SKM-1 (cell line): ENCODE data around the gene VSTM4.

ENCODE experiments used
- DNase-seq: peaks from one replicate; lab custom pipeline; 2025; ENCODE audit not compliant: unreplicated experiment; lab: John Stamatoyannopoulos, UW

Gene VSTM4

DNA sequence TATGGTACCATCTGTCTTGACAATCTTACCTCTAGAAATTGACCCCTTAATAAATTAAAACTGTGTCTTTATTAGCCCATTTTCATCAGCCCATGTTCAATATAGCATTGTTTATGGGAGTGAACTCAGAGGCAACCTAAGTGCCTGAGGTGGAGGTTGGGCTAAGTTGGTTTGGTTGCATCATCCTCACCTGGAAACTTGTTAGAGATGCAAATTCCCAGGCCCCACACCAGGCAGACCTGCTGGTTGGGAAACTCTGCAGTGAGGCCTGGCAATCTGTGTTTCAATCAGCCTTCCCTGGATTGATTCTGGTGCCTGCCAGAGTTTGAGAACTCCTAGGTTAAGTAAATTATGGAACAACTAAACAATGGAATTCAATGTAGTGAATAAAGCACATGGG, 27.9 kb upstream of the VSTM4 start:
- no peak for DNase-seq

DNA sequence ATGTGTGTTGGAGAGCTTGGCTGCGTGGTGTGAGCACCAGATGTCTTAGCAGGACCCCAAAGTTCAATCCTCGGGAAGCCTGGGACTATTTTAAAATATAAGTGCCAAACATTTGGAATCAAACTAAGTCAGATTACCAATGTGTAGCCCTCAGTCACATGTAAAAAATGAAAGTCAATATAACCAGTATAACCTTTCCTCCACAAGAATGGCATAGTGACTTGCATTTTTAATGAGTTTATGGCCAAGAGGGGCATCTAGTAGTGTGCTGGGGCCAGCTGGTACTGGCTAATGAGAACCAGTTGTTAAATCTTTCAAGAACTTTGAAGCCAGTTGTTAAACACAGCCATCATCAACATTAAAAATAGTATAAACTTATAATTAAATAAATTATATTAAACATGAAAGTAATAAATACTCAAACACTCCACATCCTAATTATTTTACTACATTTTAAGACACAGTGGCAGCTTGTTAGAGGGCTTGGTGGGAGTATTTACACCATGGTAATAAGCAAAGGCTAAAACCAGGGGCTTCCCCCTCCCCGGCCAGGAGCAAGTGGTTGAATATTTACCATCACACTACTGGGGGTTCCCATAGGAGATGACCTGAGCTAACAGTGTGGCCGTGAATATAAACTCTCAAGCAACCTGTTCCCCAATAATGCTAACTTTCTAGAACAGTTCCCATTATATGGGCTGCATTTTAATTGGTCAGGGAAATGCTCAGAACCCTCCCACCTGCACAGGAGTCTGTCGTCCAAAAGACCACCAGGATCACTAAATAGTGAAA, 26.4 kb upstream of the VSTM4 start:
- DNase-seq: no peak

DNA sequence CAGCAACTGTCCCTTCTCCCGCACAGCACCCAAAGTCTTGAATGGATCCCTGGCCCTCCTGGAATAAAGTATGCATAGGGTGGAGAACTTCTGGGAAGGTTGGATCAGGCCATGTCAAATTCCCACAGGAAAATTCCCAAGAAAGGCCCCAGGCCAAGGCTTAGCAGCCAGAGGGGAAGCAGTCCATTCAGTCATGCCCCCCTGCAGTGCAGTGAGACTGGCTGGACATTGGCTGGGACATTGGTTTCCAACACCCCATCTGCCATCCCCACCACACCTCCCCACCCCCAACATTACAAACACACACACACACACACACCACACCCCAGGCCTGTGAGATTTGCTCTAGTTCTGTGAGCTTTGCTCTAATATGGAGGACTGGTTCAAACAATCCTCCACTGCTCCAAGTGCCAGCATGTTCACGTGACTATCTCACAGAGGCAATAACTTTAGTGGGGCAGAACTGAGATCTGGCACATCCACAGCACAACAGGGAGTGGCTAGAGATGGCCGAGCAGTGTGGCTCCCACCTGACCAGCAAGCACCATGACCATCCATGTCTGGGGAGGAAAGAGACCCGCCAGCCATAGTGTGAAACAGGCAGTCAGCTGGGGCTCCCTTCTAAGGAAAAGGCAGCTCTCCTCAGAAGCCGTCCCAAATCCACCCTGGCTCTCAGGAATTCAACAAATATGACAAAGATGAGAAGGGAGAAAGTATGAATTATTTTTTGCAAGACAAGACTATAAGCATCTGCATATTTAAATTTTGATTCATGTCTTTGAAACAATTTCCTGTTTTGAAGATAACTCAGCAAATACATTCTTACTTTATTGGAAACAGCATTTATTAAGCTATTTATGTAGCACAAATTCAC, 25.2 kb upstream of the VSTM4 start:
- DNase-seq: no peak

DNA sequence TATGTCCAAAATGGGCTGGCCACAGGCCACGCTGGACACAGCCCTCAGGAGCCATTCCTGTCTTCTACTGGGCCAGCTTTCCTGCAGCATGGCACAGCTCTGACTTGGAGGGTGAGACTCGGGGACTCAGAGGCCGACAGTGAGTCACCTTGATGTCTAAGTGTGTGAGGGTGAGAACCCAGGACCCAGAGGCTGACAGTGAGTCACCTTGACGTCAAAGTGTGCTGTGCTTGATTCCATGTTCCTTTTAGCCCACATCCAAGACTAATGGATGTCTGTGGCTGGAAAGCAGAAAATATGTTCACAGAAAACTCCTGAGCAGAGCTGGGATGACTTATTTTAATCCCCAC, 24.5 kb upstream of the VSTM4 start:
- DNase-seq: no peak

DNA sequence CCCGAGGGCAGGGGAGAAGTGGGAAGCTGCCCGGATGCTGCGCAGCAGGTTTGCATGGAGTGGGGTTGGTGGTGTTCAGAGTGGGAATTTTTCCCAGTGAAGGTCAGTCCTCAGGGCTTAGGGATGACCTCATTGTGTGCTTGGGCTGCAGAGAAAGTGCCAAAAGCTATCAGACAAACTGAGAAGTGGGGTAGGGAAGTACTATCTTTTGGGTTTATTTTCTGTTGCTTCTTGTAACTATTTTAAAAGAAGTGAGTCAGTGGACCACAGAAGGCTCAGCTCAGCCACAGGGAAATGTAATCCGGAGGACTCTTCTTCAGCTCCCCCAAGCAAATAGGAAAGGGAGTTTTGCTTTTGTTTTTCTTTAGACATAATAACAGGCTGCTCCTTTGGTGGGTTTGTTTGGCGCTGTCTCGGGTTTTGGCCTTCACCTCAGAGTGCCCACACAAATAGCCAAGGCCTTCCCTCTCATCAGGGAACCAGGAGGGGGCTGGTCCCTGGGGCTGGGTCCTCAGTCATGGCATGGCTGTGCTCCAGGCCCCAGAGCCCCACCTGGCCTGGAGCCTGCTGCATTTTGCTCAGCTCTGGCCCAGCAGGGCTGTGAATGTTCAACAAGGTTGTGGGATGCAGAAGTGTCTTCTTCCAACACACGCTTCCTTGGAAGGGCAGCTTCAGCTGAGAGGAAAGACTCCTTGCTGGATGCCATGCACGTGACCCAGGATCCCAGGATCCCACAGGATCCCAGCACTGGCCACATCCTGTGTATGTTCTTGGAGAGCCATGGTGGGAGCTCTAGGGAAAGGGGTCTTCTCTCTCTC, 23.9 kb upstream of the VSTM4 start:
- DNase-seq: peak; percentile 9

DNA sequence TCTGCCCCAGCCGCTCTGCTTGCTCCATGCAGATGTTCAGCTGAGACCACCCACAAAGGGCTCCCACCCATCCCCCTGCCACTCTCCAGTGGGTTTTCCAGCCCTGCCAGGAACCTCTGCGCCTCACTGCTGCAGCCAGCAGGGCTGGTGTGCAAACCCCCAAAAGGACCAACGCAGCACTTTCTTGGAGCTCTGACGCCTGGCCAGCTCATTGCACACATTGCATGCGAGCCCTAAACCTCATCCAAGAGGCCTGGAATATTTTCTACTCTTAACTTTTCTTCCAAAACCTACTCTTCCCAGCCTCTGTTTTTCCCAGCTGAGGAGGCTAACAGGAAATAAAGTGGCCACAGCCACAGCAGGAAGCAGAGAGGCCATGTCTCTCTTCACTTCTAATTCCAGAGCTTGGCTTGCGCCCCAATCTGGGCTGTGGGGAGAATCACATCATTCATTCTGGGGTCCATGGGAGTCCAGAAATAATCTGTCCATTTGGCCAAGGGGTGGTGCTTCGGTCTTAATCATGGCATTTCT, 23.1 kb upstream of the VSTM4 start:
- no peak for DNase-seq

DNA sequence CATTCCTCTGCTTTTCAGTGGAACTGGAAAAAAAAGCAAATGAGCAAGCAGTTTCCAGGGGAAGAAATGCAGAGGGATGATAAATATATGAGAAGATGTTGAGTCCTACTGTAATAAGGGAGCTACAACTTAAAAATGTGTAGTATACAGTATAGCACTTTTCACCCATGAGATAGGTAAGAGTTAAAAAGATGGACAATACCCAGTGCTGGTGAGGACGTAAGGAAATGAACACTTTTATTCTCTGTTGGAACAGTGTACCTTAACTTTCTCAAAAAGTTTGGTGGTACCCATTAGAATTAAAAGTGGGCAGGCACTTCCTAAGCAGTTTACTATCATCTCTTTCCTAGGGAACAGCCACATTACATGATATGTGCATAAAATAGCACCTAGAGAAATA, 21.2 kb upstream of the VSTM4 start:
- DNase-seq: no peak

DNA sequence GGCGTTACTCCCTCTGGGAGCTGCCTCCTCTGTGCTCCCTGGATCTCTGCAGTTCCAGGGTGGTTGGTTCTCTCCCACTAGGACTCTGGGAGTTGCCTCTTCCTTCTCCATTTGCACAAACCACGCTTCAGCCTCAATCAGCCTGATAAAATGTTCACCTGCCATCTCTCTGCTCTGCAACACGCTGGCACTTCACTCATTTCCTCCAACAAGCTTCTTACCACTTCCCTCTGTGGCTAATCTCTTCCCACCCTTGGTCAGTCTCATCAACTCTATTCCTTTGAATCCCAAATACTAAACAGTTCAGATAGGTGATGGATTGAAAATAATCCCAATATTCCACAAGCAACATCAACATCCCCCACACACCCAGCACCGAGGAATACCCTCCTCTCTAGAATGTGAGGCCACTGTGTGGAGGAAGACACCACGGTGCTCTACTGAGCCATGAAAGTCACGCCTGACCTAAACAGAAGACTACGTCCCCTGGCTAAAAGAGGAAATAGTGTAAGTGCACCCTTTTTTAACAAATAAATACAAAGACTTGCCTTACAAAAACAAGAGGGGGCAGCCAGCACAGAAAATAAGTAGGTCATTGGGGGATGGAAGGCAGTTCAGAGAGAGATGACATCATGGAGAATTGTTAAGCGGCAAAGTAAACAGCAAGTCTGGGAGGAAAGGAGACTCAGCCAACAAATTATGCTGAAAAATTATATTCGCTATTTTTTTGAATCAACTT, 20.4 kb upstream of the VSTM4 start:
- no peak for DNase-seq

DNA sequence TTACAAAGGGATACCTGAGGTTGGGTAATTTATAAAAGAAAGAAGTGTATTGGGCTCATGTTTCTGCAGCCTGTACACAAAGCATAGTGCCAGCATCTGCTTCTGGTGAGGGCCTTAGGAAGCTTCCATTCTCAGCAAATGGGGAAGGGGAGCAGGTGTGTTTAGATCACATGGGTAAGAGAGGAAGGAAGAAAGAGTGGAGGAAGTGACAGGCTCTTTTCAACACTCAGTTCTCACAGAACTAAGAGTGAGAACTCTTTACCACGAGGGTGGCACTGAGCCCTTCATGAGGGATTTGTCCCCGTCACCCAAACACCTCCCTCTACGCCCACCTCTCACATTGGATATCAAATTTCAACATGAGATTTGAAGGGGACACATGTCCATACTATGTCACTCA, 19.0 kb upstream of the VSTM4 start:
- no peak for DNase-seq

DNA sequence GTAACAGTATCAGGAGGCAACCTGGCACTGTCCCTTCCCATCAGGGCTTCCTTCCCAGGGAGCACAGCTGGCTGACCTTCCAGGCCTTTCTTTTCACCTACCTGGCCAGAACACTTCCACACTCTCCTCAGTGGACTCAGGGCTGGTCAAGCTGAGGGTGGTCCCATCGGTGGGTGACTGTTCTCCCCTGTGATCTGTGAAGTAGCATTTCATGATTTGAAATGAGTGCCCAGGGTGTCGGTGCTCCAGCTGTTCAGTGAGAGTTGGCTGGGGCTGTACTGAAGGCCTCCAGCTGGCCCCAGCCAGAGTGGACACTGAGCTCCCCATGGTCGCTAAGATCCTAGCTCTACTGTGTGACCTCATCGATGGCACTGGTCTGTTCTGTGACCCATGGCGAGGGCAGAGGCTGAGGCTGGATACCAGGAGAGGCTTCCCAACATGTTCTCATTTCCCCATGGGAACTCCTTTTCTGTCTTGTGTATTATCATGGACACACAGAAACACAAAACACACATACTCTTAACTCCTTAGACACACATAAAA, 18.5 kb upstream of the VSTM4 start, which contains the start of gene FAM170B:
Gene FAM170B (minus strand): TSS at position 316 of the 543 bp plus-strand sequence. CDS start 103 bp downstream, at position 213.
- no peak for DNase-seq

DNA sequence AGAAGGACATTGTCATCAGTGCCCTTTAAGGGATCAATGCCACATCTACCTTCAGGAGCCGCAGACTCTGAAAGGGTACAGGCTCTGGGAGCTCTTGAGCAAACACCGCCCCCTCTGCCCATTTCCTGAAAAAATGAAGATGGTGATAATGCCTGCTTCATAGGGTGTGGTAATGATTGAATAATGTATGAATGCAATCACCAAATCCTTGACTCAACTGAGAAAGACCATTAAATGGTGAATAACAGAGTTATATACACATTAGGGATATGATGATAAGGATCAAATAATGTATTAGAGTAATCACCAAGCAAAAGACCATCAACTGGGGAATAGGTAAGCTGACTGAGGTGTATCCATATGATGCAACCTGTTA, 17.0 kb upstream of the VSTM4 start:
- no peak for DNase-seq

DNA sequence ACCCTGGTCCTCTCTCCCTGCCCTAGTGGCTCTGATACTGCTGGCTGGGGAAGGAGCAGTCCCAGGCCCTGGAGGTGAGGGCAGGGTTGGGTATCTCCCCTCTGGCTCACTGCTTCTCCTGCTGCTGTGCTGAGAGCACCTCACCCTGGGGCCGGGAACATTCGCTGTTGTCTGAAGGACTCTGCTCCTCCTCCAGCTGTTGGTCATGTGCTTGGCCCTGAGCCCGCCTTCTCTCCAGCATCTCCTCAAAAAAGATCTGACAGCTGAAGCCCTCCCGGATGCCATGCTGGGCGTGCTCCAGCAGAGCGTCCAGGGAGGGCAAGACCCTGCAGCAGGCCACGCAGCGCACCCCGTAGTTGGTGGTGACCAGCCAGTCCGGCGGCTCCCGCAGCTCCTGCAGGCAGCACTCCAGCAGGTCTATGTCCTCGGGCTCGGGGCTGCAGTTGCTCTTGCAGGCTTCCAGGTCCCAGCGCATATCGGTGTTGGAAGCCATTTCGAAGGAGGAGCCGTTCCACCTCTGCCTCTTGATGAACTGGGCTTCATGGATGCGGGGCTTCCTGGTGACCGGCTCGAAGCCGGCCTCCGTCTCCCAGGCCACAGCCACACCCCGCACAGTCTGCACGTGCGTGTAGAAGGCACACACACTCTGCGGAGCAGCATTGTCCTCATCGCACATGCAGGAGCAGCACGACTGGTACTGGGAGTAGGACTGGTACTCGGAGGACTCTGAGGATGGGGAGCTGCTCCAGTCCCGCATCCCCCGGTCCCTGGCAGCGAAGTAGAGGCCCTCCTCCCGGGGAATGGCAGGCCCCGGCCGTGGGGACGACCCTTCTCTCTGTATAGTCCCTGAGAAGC, 16.4 kb upstream of the VSTM4 start:
- no peak for DNase-seq

DNA sequence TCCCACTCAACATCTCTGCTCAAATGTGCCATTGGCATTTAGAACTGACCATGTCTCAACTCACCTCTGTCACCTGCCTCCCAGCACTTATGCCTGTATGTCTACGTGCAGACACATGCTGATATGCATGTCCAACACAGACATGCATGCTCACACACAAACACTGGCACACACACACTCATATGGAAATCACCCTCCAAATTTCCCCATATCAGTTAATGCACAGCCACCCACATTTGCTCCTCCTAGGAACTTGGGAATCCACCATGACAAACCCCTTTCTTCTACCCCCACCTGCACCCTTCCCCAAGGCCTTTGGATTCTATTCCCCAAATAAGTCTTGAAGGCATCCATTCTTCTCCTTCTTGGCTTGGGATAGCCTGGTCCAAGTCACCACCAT, 14.1 kb upstream of the VSTM4 start:
- no peak for DNase-seq

DNA sequence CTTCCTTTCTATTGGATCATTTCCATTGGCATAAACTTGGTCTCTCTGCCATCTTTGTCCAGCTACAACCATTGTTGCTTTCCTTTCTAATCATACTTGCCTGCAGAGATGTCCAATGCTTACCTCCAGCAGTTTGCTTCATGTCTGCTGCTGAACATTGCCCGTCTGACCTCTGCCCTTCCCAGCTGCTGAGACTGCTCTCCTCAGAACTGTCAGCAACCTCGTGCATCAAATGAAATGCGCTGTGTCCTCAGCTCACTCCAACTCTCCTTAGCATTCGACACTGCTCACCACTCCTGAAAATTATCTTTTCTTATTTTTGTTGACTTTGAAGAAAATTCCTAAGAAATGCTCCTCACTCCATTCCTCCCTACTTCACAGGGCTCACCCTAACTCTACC, 13.5 kb upstream of the VSTM4 start:
- DNase-seq: no peak

DNA sequence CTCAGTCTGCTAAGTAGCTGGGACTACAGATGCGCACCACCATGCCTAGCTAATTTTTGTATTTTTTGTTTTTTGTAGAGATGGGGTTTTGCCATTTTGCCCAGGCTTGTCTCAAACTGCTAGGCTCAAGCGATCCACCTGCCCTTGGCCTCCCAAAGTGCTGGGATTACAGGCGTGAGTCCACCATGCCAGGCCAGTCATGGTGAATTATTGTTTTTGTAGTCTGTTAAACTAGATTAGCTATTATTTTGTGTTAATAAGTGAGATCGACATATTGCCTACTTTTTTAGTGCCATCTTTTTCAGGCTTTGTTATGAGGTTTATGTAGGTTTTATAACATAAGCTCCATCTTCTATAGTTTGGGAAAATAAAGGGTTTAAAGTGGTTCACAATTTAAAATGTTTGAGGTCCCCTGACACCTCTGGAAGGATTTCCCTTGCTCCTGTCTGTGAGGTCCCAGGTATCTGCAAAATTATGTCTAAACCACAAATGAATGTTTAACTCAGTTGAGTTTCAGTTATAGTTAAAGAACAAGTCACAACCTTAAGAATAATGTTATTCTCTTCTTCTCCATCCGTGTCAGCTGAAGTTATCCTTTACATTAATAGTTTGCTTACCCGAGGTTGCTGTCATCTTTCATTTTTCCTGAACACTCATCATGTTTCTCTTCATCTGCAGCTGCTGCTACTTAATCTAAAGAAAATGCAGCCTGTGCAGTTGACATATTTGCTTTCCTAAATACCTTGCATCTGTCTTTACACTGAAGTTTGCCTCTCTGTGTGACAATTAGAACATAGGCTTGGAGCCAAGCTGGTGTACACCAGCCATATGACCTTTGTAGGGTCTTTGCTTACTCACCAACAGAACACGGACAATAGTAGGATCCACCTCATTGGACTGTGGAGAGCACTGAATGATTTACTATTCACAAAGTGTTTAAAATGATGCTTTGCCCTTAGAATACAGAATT, 8.9 kb upstream of the VSTM4 start:
- DNase-seq: no peak

DNA sequence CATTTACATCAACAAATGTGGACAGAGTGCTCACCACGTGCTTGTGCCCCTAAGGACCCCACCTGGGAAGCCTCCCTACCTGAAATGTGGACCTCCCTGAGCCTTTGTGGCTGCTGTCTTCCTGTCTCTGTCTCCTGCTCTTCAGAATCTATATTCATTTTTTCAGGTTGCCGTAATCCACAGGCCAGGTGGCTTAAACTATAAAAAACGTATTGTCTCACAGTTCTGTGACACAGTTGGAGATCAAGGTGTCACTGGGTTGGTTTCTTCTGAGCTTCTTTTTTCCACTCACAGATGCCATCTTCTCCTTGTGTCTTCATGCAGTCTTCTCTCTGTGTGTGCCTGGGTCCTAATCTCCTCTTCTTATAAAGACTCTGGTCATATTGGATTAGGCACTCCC, 5.6 kb upstream of the VSTM4 start:
- no peak for DNase-seq

DNA sequence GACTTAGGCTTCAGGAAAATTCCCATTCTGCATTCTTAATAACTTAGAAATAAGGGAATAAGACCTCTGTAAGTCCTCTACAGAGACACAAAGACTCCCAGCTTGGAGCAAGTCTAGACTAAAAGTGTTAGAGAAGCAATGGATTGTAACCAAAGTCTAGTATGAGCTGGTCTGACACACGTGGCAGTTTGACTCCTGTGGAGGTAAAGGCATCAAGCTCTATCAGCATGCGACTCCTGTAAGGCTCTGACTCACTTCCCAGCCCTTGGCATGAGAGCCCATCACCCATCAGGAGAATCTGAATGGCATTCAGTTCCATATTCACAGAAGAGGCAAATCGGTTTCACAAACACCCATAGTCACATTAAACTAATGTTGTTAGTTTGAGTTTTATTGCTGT, 4.4 kb upstream of the VSTM4 start:
- DNase-seq: no peak

DNA sequence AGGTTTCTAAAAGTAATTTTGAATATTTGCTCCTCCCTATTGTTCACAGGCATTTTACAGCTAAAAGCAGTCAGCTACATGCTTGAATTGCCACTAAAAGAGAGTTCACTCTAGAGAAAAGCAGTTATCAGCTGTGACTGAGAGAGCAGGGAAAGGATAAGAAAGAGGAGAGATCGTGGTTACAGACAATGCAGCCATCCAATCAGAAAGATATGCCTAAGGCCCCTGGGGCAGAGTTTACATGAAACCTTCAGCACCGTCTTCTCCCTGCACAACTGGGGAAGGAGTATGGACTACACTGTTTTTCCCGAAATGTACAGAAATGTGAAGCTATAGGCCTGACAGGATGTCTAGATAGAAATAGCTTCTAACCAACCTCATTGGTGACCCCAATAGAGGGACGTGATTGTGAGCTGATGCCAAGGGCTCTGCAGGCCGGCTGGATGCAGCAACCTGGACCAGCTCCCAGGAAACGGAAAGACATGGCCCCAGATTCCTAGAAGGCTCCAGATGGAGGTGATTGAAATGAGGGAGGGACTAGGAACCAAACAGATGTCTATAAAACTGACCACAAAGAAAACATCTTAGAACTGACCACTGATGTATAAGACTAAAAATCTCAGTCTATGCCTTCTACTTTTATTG, 3.2 kb upstream of the VSTM4 start:
- no peak for DNase-seq
